HepG2 (cell line): ENCODE data around the gene TLN1. TPM values are rescaled to one million over a fixed set of nuclear protein-coding genes. Genes with fewer than 3 reads are reported as not detected.

Experiments
- ATAC-seq: fragments of 200-7000 bp; cut with Tn5 transposase; 3 replicates; pipeline ENCODE4 v1.9.1; 2020; ENCODE audit warnings: mild to moderate bottlenecking, moderate library complexity
- BruUV-seq: library from RNA; stranded (reverse); fragments of 400-500 nt; replicated peaks from 2 replicates; lab custom pipeline; 2021; lab: Mats Ljungman, UMichigan
- CTCF ChIA-PET: fragments of 300-600 bp; formaldehyde crosslinking; extraction: SDS; loops from one replicate; lab custom pipeline; 2021; ENCODE audit warnings: low total read pairs, inconsistent platforms, low intra/inter-chr PET ratio; lab: Yijun Ruan, JAX
- POLR2A ChIA-PET: fragments of 350-600 bp; sonication (Branson Sonifier 250); formaldehyde crosslinking; loops from one replicate; lab custom pipeline; 2020; ENCODE audit warnings: antibody characterized with exemption, inconsistent platforms; lab: Yijun Ruan, JAX
- DNase-seq: peaks from one replicate; pipeline ENCODE4 v3.0.0-alpha.2; 2015; ENCODE audit warnings: low spot score
- FAIRE-seq: peaks from 3 replicates; lab custom pipeline; 2011; peaks lifted over from hg19 to GRCh38; lab: Jason Lieb, UNC
- H2AFZ ChIP-seq: one replicate; pipeline ENCODE4 v1.6.1; 2011; ENCODE audit warnings: low read length, inconsistent platforms
- H3K27ac ChIP-seq: fragments of 300-600 bp; 3 replicates; pipeline ENCODE4 v1.8.0; 2011; ENCODE audit warnings: mixed run types, mild to moderate bottlenecking, mixed read lengths, low read length, inconsistent platforms; ENCODE audit not compliant: insufficient read depth; ENCODE audit errors: extremely low read length
- H3K27me3 ChIP-seq, 2 experiments: fragments of 200-600 bp in 1 of 2; 2 replicates in 1 of 2; 3 replicates in 1 of 2; pipeline versions ENCODE4 v1.6.0 to v1.8.0; 2011; ENCODE audit warnings: low read length in 2 of 2, mild to moderate bottlenecking in 2 of 2, moderate library complexity in 2 of 2, inconsistent platforms in 1 of 2; ENCODE audit not compliant: insufficient read depth in 2 of 2, control insufficient read depth in 1 of 2
- H3K36me3 ChIP-seq, 2 experiments: fragments of 200-600 bp in 1 of 2; replicated peaks in 1 of 2; 2 replicates in 1 of 2; 3 replicates in 1 of 2; pipeline versions ENCODE4 v1.5.1 to v1.8.0; 2011; ENCODE audit warnings: low read length in 2 of 2, inconsistent platforms in 1 of 2; ENCODE audit not compliant: insufficient read depth in 2 of 2, control insufficient read depth in 1 of 2
- H3K4me1 ChIP-seq: 2 replicates; pipeline ENCODE4 v1.5.1; 2012; ENCODE audit warnings: low read length, inconsistent platforms; ENCODE audit not compliant: insufficient read depth
- H3K4me2 ChIP-seq: 2 replicates; pipeline ENCODE4 v1.6.0; 2011; ENCODE audit warnings: low read depth, low read length, inconsistent platforms
- H3K4me3 ChIP-seq, 3 experiments: fragments of 200-600 bp in 1 of 3; sonication (generic), shearing (Covaris generic) in 1 of 3; replicated peaks in 1 of 3; 2 replicates each; pipeline ENCODE4 v1.5.1; 2011 to 2016; ENCODE audit warnings: low read length in 3 of 3, inconsistent platforms in 2 of 3, low read depth in 2 of 3, mild to moderate bottlenecking in 2 of 3, control low read depth in 1 of 3, mixed read lengths in 1 of 3; ENCODE audit not compliant: insufficient read depth in 1 of 3
- H3K79me2 ChIP-seq: one replicate; pipeline ENCODE4 v1.6.1; 2011; ENCODE audit warnings: low read length, inconsistent platforms; ENCODE audit not compliant: insufficient read depth
- H3K9ac ChIP-seq: 2 replicates; pipeline ENCODE4 v1.6.0; 2011; ENCODE audit warnings: mild to moderate bottlenecking, low read depth, low read length, inconsistent platforms; ENCODE audit not compliant: insufficient read depth
- H3K9me3 ChIP-seq: 2 replicates; pipeline ENCODE4 v1.5.1; 2012; ENCODE audit warnings: mild to moderate bottlenecking, low read length
- H4K20me1 ChIP-seq: 2 replicates; pipeline ENCODE4 v1.6.0; 2011; ENCODE audit warnings: inconsistent platforms, mild to moderate bottlenecking, low read length, moderate library complexity; ENCODE audit not compliant: insufficient read depth
- ATF6 ChIP-seq: sonication (generic); formaldehyde crosslinking; conservative IDR thresholded peaks from 2 replicates; pipeline ENCODE4 v1.4.0; 2020; ENCODE audit warnings: missing genetic modification reagents
- HMG20B ChIP-seq: conservative IDR thresholded peaks from 2 replicates; pipeline ENCODE4 v1.6.1; 2016; ENCODE audit warnings: missing genetic modification reagents, missing compliant biosample characterization
- NFE2L1 ChIP-seq: sonication (generic); formaldehyde crosslinking; IDR thresholded peaks from 2 replicates; pipeline ENCODE4 v1.4.0; 2020; ENCODE audit warnings: missing genetic modification reagents, mild to moderate bottlenecking, borderline replicate concordance
- SYNCRIP ChIP-seq: fragments of 200-400 bp; formaldehyde crosslinking; IDR thresholded peaks from 2 replicates; pipeline ENCODE4 v1.6.1; 2018; ENCODE audit warnings: mild to moderate bottlenecking, low read depth, low read length; ENCODE audit not compliant: insufficient read depth
- TRAFD1 ChIP-seq: sonication (generic); formaldehyde crosslinking; IDR thresholded peaks from 2 replicates; pipeline ENCODE4 v1.5.1; 2020; ENCODE audit warnings: missing genetic modification reagents, mild to moderate bottlenecking, borderline replicate concordance
- ZNF256 ChIP-seq: sonication (generic); formaldehyde crosslinking; conservative IDR thresholded peaks from 2 replicates; pipeline ENCODE4 v1.4.0; 2020; ENCODE audit warnings: missing genetic modification reagents
- ZNF460 ChIP-seq: sonication (generic); formaldehyde crosslinking; IDR thresholded peaks from 2 replicates; pipeline ENCODE4 v1.5.1; 2020; ENCODE audit warnings: missing genetic modification reagents, mild to moderate bottlenecking, borderline replicate concordance
- ZNF687 ChIP-seq: sonication (generic); formaldehyde crosslinking; IDR thresholded peaks from 2 replicates; pipeline ENCODE4 v1.5.1; 2020; ENCODE audit warnings: mild to moderate bottlenecking, missing genetic modification reagents, moderate library complexity
- ZNF720 ChIP-seq: sonication (generic); formaldehyde crosslinking; IDR thresholded peaks from 2 replicates; pipeline ENCODE4 v1.4.0; 2020; ENCODE audit warnings: missing genetic modification reagents
- WGBS: methylation state at CpG from one replicate; pipeline ENCODE4 v1.1.6; 2017; ENCODE audit warnings: low lambda C conversion rate; 5-methylcytosine and 5-hydroxymethylcytosine counted together
- in situ Hi-C: cut with HindIII; loops from 2 replicates; pipeline ENCODE4 v1.10.0; 2017; ENCODE audit warnings: low pct_unique_long_range_greater_than_20kb; ENCODE audit not compliant: extremely low pct_ligation_motif_present
- intact Hi-C: fragments of 100-400 bp; cut with micrococcal nuclease; formaldehyde crosslinking; loops from one replicate; pipeline ENCODE4 v1.10.0; 2022; ENCODE audit not compliant: unreplicated experiment
- polyA plus RNA-seq, 8 experiments: library from polyadenylated mRNA; depleted of rRNA in 3 of 8; stranded (reverse) in 7 of 8; unstranded in 1 of 8; fragments of >200 nt; fragmentation: Illumina TruSeq in 4 of 8; extraction: Trizol in 4 of 8; gene quantifications; 2 replicates each; pipeline versions ENCODE4 v1.2.1 to v1.2.3, GENCODE V29; 2011 to 2016; ENCODE audit warnings: low read depth in 4 of 8, missing spikeins in 1 of 8, mixed read lengths in 1 of 8; ENCODE audit not compliant: insufficient read depth in 1 of 8
- total RNA-seq, 5 experiments: library from RNA; depleted of rRNA; stranded (reverse); fragments of >200 nt; fragmentation: Illumina TruSeq; extraction: Trizol; gene quantifications; 2 replicates each; pipeline ENCODE4 v1.2.3, GENCODE V29; 2016; ENCODE audit warnings: low read depth in 1 of 5

TLN1 gene
- total and polyA plus RNA-seq, 2 of the 13 experiments (the other 11 are each of a cell fraction or from before 2014, with no cell fraction given), result 35.2 to 51.8 TPM

GRCh38 chr9:35705836-35706430 lies 26.1 kb downstream of the TLN1 start:
- intact Hi-C loops, result no loop called here

GRCh38 chr9:35705372-35705771 lies 26.6 kb downstream of the TLN1 start:
- Histone ChIP-seq H3K27me3 (no peaks in the 10 kb centered on the region), H3K4me2 (no peak overlapping the region), H3K79me2 (no peaks in the 10 kb centered on the region), H3K27ac (no peak overlapping the region)
- FAIRE-seq (no peak), ATAC-seq (no peak)
- CTCF ChIA-PET, result no interaction called here
- BruUV-seq, result no TSS peak
- no peak for TF ChIP-seq ZNF460 (CRISPR knock-in tag)
- TF ChIP-seq HMG20B (CRISPR knock-in tag), result no peak
- no peak for TF ChIP-seq ATF6 (CRISPR knock-in tag)
- TF ChIP-seq TRAFD1 (CRISPR knock-in tag), result no peak
- no peak for TF ChIP-seq ZNF256 (CRISPR knock-in tag)
- TF ChIP-seq ZNF687 (CRISPR knock-in tag), result no peak
- TF ChIP-seq NFE2L1 (CRISPR knock-in tag), result no peak
- TF ChIP-seq SYNCRIP, result no peak
- TF ChIP-seq, all 625 proteins: peak for 0
- POLR2A ChIA-PET, result interaction anchor here (1.3 kb wide), 1 partner anchor 27 kb away, joined by 3 read pairs; the partner anchor contains the start of genes CREB3 and TLN1
- in situ Hi-C loops (no loop called here), intact Hi-C loops (no loop called here)
- Histone ChIP-seq H4K20me1 (no peaks in the 10 kb centered on the region), H3K9me3 (no peaks in the 10 kb centered on the region), H3K9ac (no peak overlapping the region), H3K36me3 (peaks cover 52 to 91% of the 10 kb centered on the region in 2 experiments), H2AFZ (no peak overlapping the region), H3K4me3 (no peak overlapping the region), H3K4me1 (no peaks in the 10 kb centered on the region)
- DNase-seq, result no peak
- 96% methylated on average over 8 of the region's 8 CpGs for WGBS

More at GRCh38 chr9:35705836-35706430, 26.1 kb downstream of the TLN1 start:
- H4K20me1 ChIP-seq, result no peaks in the 10 kb centered on the region
- no peak overlapping the region for H3K27ac ChIP-seq
- DNase-seq (no peak), FAIRE-seq (no peak), ATAC-seq (no peak)
- WGBS, result 80% methylated on average over 1 of the region's 7 CpGs
- BruUV-seq, result TSS peak; percentile 27
- in situ Hi-C loops, result no loop called here
- H2AFZ ChIP-seq, result no peak overlapping the region
- no peaks in the 10 kb centered on the region for H3K9me3 ChIP-seq
- H3K9ac ChIP-seq, result no peak overlapping the region
- TF ChIP-seq ZNF720 (CRISPR knock-in tag), result no peak
- H3K36me3 ChIP-seq, result peaks cover 54 to 91% of the 10 kb centered on the region in 2 experiments
- no peak overlapping the region for H3K4me2 ChIP-seq
- POLR2A ChIA-PET, result interaction anchor here (1.3 kb wide), 1 partner anchor 26 kb away, joined by 3 read pairs; the partner anchor contains the start of genes CREB3 and TLN1
- no peaks in the 10 kb centered on the region for H3K27me3 ChIP-seq
- H3K4me1 ChIP-seq, result no peaks in the 10 kb centered on the region
- CTCF ChIA-PET, result no interaction called here
- H3K4me3 ChIP-seq, result no peak overlapping the region
- H3K79me2 ChIP-seq, result no peaks in the 10 kb centered on the region
